K562 (cell line): ENCODE measurements around the gene CPTP. TPM values are rescaled to one million over a fixed set of nuclear protein-coding genes. Genes with fewer than 3 reads are reported as not detected.
A peak's percentile ranks its signal among the peaks of the same experiment; 100 is the strongest.

Experiments
- ATF7 ChIP-seq: fragments of 450-650 bp; IDR thresholded peaks from 2 replicates; pipeline ENCODE4 v1.7.1; 2014; ENCODE audit warnings: mild to moderate bottlenecking, moderate library complexity
- ETS2 ChIP-seq: IDR thresholded peaks from 2 replicates; pipeline ENCODE4 v1.6.1; 2016; ENCODE audit warnings: borderline replicate concordance, missing genetic modification characterization, mild to moderate bottlenecking, moderate library complexity, missing compliant biosample characterization; ENCODE audit not compliant: poor library complexity, severe bottlenecking
- EZH2 ChIP-seq: IDR thresholded peaks from 2 replicates; pipeline ENCODE4 v1.6.1; 2012; ENCODE audit warnings: low read depth, mild to moderate bottlenecking, inconsistent platforms, low read length, borderline replicate concordance
- FOXM1 ChIP-seq, 2 experiments: fragments of 450-650 bp in 1 of 2; sonication (generic) in 1 of 2; formaldehyde crosslinking in 1 of 2; IDR thresholded peaks; 2 replicates each; pipeline versions ENCODE4 v1.6.1 to v1.9.0; 2017 to 2022; ENCODE audit warnings: low read depth in 2 of 2, mild to moderate bottlenecking in 2 of 2, missing genetic modification reagents in 1 of 2, moderate library complexity in 1 of 2
- GATAD2B ChIP-seq: fragments of 450-650 bp; IDR thresholded peaks from 2 replicates; pipeline ENCODE4 v1.6.1; 2017; ENCODE audit warnings: mild to moderate bottlenecking, borderline replicate concordance
- LEF1 ChIP-seq: fragments of 450-650 bp; IDR thresholded peaks from 2 replicates; pipeline ENCODE4 v1.6.1; 2016; ENCODE audit warnings: mild to moderate bottlenecking
- MYC ChIP-seq, 2 experiments: fragments of 250-450 bp in 1 of 2; sonication (Bioruptor Pico) in 1 of 2; IDR thresholded peaks; 2 replicates each; pipeline versions ENCODE4 v1.5.1 to v1.6.1; 2012 to 2021; ENCODE audit warnings: low read depth in 2 of 2, borderline replicate concordance in 1 of 2, improper control_type of control experiment in 1 of 2, low read length in 1 of 2, mild to moderate bottlenecking in 1 of 2, moderate library complexity in 1 of 2
- NCOR1 ChIP-seq: fragments of 450-650 bp; IDR thresholded peaks from 2 replicates; pipeline ENCODE4 v1.6.1; 2016; ENCODE audit warnings: mild to moderate bottlenecking, moderate library complexity
- NELFE ChIP-seq: IDR thresholded peaks from 2 replicates; pipeline ENCODE4 v1.6.1; 2011; ENCODE audit warnings: mild to moderate bottlenecking; ENCODE audit not compliant: insufficient read depth, insufficient read length
- PPARD ChIP-seq: fragments of 250-450 bp; sonication (Bioruptor Pico); IDR thresholded peaks from 2 replicates; pipeline ENCODE4 v1.8.0; 2022; ENCODE audit warnings: inconsistent platforms, mild to moderate bottlenecking, moderate library complexity
- PTBP1 ChIP-seq: fragments of 200-400 bp; formaldehyde crosslinking; IDR thresholded peaks from 2 replicates; pipeline ENCODE4 v1.6.1; 2017; ENCODE audit warnings: low read depth, low read length
- RB1 ChIP-seq: fragments of 450-650 bp; IDR thresholded peaks from 2 replicates; pipeline ENCODE4 v1.6.1; 2017; ENCODE audit warnings: low read depth, mild to moderate bottlenecking
- SIX5 ChIP-seq, 2 experiments: IDR thresholded peaks; 2 replicates each; pipeline ENCODE4 v1.6.1; 2011; ENCODE audit warnings: low read length in 2 of 2, borderline replicate concordance in 1 of 2, low read depth in 1 of 2, mild to moderate bottlenecking in 1 of 2, moderate library complexity in 1 of 2; ENCODE audit not compliant: insufficient read depth in 1 of 2
- SMARCB1 ChIP-seq: IDR thresholded peaks from 2 replicates; pipeline ENCODE4 v1.6.1; 2011; ENCODE audit warnings: improper control_type of control experiment, low read depth; ENCODE audit not compliant: insufficient read length
- TBP ChIP-seq: optimal IDR thresholded peaks from 2 replicates; pipeline ENCODE3; 2011; ENCODE audit warnings: low read depth, low read length, improper control_type of control experiment
- ZNF143 ChIP-seq: sonication (generic); formaldehyde crosslinking; IDR thresholded peaks from 2 replicates; pipeline ENCODE4 v1.9.0; 2022; ENCODE audit warnings: mild to moderate bottlenecking, missing genetic modification reagents
- polyA plus RNA-seq, 8 experiments: library from polyadenylated mRNA; depleted of rRNA in 4 of 8; stranded (reverse) in 5 of 8; unstranded in 3 of 8; fragments of >200 nt; fragmentation: Nextera tagmentation in 2 of 8; fragmentation: Illumina TruSeq in 1 of 8; extraction: Ambion mirVana in 2 of 8; extraction: Trizol in 1 of 8; gene quantifications; 2 replicates each; pipeline versions ENCODE4 v1.2.1 to v1.2.3, GENCODE V29; 2011 to 2014; ENCODE audit warnings: inconsistent platforms in 1 of 8, missing spikeins in 1 of 8
- total RNA-seq, 7 experiments: library from RNA; depleted of rRNA in 6 of 7; stranded (reverse); fragments of >200 nt in 6 of 7; fragmentation: Illumina TruSeq in 2 of 7; extraction: Trizol in 2 of 7; gene quantifications; 2 replicates each; pipeline versions ENCODE4 v1.2.1 to v1.2.3, GENCODE V29; 2011 to 2021; ENCODE audit warnings: low replicate concordance in 1 of 7
- TF ChIP-seq, protein P1 (sequence below): sonication (generic); formaldehyde crosslinking; IDR thresholded peaks from 2 replicates; pipeline ENCODE4 v1.8.0; 2023; ENCODE audit warnings: mild to moderate bottlenecking, missing genetic modification reagents
- TF ChIP-seq, protein P2 (sequence below): fragments of 450-650 bp; IDR thresholded peaks from 2 replicates; pipeline ENCODE4 v1.7.0; 2016; ENCODE audit warnings: borderline replicate concordance
- TF ChIP-seq, protein P3 (sequence below), 2 experiments: fragments of 450-650 bp in 1 of 2; sonication (generic) in 1 of 2; formaldehyde crosslinking; conservative IDR thresholded peaks; 2 replicates each; pipeline versions ENCODE4 v1.4.0 to v1.8.1; 2020 to 2022; ENCODE audit warnings: mild to moderate bottlenecking in 1 of 2, missing genetic modification reagents in 1 of 2
- TF ChIP-seq, protein P4 (sequence below): sonication (generic); formaldehyde crosslinking; IDR thresholded peaks from 2 replicates; pipeline ENCODE4 v1.8.0; 2022; ENCODE audit warnings: mild to moderate bottlenecking, missing genetic modification reagents

The CPTP gene
- total and polyA plus RNA-seq, 9 of the 15 experiments (the other 6 are each of a cell fraction or from before 2014, with no cell fraction given), result 0.11 to 25.8 (median 3.5) TPM

DNA sequence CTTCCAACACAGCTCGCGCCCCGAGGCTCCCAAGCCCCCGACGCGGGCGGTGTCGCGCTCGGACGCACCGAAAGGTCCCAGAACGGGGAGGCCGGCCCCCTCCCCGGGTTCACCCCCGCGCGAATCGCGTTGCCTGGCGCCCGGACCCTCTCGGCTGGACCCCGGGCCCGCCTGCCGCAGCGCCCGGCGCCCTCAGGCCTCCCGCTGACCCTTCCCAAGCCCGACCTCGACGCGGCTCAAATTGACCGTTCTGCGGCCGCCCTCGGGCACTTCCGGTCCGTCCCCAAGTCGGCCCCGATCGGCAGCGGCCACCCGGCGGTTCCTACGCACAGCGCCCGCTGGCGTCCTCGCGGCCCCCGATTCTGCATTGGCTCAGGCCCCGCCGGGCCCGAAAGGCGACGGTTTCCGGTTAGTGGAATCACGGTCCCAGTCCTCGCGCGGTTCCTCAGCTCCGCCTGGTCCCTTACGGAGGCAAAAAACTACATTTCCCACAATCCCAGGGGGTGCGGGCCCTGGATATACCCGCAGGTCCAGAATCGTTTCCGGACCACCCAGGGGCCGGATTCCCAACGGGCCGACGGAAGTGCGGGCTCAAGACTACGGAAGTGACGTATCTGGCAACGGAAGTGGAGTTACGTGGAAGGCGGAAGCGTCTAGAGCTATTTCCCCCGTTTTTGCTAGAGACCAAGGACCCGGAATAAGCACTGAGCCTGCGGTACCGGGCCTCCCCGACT, 50.5 kb downstream of the CPTP start, which contains the start of gene AURKAIP1 (continued):
- TF ChIP-seq, protein P1, sequence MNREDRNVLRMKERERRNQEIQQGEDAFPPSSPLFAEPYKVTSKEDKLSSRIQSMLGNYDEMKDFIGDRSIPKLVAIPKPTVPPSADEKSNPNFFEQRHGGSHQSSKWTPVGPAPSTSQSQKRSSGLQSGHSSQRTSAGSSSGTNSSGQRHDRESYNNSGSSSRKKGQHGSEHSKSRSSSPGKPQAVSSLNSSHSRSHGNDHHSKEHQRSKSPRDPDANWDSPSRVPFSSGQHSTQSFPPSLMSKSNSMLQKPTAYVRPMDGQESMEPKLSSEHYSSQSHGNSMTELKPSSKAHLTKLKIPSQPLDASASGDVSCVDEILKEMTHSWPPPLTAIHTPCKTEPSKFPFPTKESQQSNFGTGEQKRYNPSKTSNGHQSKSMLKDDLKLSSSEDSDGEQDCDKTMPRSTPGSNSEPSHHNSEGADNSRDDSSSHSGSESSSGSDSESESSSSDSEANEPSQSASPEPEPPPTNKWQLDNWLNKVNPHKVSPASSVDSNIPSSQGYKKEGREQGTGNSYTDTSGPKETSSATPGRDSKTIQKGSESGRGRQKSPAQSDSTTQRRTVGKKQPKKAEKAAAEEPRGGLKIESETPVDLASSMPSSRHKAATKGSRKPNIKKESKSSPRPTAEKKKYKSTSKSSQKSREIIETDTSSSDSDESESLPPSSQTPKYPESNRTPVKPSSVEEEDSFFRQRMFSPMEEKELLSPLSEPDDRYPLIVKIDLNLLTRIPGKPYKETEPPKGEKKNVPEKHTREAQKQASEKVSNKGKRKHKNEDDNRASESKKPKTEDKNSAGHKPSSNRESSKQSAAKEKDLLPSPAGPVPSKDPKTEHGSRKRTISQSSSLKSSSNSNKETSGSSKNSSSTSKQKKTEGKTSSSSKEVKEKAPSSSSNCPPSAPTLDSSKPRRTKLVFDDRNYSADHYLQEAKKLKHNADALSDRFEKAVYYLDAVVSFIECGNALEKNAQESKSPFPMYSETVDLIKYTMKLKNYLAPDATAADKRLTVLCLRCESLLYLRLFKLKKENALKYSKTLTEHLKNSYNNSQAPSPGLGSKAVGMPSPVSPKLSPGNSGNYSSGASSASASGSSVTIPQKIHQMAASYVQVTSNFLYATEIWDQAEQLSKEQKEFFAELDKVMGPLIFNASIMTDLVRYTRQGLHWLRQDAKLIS (CRISPR knock-in tag), result peak; percentile 99
- no peak for TF ChIP-seq PPARD (CRISPR knock-in tag)
- peak; percentile 63; the same call in 1 of the 2 replicates for TF ChIP-seq NCOR1
- TF ChIP-seq, protein P2, sequence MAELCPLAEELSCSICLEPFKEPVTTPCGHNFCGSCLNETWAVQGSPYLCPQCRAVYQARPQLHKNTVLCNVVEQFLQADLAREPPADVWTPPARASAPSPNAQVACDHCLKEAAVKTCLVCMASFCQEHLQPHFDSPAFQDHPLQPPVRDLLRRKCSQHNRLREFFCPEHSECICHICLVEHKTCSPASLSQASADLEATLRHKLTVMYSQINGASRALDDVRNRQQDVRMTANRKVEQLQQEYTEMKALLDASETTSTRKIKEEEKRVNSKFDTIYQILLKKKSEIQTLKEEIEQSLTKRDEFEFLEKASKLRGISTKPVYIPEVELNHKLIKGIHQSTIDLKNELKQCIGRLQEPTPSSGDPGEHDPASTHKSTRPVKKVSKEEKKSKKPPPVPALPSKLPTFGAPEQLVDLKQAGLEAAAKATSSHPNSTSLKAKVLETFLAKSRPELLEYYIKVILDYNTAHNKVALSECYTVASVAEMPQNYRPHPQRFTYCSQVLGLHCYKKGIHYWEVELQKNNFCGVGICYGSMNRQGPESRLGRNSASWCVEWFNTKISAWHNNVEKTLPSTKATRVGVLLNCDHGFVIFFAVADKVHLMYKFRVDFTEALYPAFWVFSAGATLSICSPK, result no peak
- TF ChIP-seq NELFE, result no peak
- TF ChIP-seq ATF7, result peak; percentile 97
- TF ChIP-seq ZNF143 (CRISPR knock-in tag), result peak; percentile 98
- TF ChIP-seq MYC (IDR thresholded peaks at IDR 0.05; ENCODE audit: low read depth, low read length), result peak; percentile 88
- TF ChIP-seq MYC (CRISPR knock-in tag; IDR thresholded peaks at IDR 0.05; ENCODE audit: borderline replicate concordance, low read depth), result no peak; the same call in 1 of the 2 replicates
- TF ChIP-seq SIX5 (IDR thresholded peaks at IDR 0.05; ENCODE audit: borderline replicate concordance in 1 of 2, insufficient read depth in 1 of 2, low read depth in 1 of 2, low read length in 2 of 2), result peak; percentile 91 to 97
- TF ChIP-seq ETS2, result no peak
- no peak; the same call in 1 of the 2 replicates for TF ChIP-seq GATAD2B
- TF ChIP-seq EZH2, result no peak
- peak; percentile 37 for TF ChIP-seq TBP
- TF ChIP-seq LEF1, result peak; percentile 23; the same call in 1 of the 2 replicates
- TF ChIP-seq PTBP1, result 0 out of 2 replicates have a peak, but pooled peaks have one; percentile 67
- TF ChIP-seq, protein P3, sequence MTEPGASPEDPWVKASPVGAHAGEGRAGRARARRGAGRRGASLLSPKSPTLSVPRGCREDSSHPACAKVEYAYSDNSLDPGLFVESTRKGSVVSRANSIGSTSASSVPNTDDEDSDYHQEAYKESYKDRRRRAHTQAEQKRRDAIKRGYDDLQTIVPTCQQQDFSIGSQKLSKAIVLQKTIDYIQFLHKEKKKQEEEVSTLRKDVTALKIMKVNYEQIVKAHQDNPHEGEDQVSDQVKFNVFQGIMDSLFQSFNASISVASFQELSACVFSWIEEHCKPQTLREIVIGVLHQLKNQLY (CRISPR knock-in tag; conservative IDR thresholded peaks at IDR 0.05), result no peak
- TF ChIP-seq FOXM1 (IDR thresholded peaks at IDR 0.05; ENCODE audit: low read depth), result peak; percentile 78
- TF ChIP-seq FOXM1 (CRISPR knock-in tag; IDR thresholded peaks at IDR 0.05; ENCODE audit: low read depth), result peak; percentile 19; the same call in 1 of the 2 replicates
- TF ChIP-seq, protein P4, sequence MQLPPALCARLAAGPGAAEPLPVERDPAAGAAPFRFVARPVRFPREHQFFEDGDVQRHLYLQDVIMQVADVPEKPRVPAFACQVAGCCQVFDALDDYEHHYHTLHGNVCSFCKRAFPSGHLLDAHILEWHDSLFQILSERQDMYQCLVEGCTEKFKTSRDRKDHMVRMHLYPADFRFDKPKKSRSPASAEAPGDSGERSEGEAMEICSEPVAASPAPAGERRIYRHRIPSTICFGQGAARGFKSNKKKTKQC (CRISPR knock-in tag), result peak; percentile 28
- no peak for TF ChIP-seq SMARCB1
- peak; percentile 100 for TF ChIP-seq RB1
